Neutrophil (primary cell): ENCODE measurements around the gene KRT85.

Experiments
- H3K27ac ChIP-seq: fragments of 200-600 bp; sonication (generic); 2 replicates; pipeline ENCODE4 v1.5.1; 2016; ENCODE audit warnings: mild to moderate bottlenecking, moderate library complexity
- H3K27me3 ChIP-seq: fragments of 200-600 bp; sonication (generic); 2 replicates; pipeline ENCODE4 v1.6.0; 2016; ENCODE audit warnings: mild to moderate bottlenecking
- H3K36me3 ChIP-seq: fragments of 200-600 bp; sonication (generic); 2 replicates; pipeline ENCODE4 v1.5.1; 2017
- H3K4me1 ChIP-seq, 2 experiments: fragments of 200-600 bp in 1 of 2; sonication (generic) in 1 of 2; 1 replicate in 1 of 2; 2 replicates in 1 of 2; pipeline versions ENCODE4 v1.5.1 to v1.6.1; 2013 to 2016; ENCODE audit warnings: low read depth in 1 of 2, low read length in 1 of 2, mild to moderate bottlenecking in 1 of 2, moderate library complexity in 1 of 2; ENCODE audit not compliant: control insufficient read depth in 1 of 2, insufficient read depth in 1 of 2
- H3K4me3 ChIP-seq, 2 experiments: fragments of 200-600 bp in 1 of 2; sonication (generic) in 1 of 2; 1 replicate in 1 of 2; 2 replicates in 1 of 2; pipeline ENCODE4 v1.5.1; 2013 to 2016; ENCODE audit warnings: low read depth in 1 of 2, low read length in 1 of 2, mild to moderate bottlenecking in 1 of 2, moderate library complexity in 1 of 2
- H3K9me3 ChIP-seq: fragments of 200-600 bp; sonication (generic); 2 replicates; pipeline ENCODE4 v1.5.1; 2016
- TF ChIP-seq, protein P1 (sequence below): fragments of 200-600 bp; sonication (generic); IDR thresholded peaks from 2 replicates; pipeline ENCODE4 v1.5.1; 2016; ENCODE audit warnings: antibody characterized with exemption

KRT85 gene

DNA sequence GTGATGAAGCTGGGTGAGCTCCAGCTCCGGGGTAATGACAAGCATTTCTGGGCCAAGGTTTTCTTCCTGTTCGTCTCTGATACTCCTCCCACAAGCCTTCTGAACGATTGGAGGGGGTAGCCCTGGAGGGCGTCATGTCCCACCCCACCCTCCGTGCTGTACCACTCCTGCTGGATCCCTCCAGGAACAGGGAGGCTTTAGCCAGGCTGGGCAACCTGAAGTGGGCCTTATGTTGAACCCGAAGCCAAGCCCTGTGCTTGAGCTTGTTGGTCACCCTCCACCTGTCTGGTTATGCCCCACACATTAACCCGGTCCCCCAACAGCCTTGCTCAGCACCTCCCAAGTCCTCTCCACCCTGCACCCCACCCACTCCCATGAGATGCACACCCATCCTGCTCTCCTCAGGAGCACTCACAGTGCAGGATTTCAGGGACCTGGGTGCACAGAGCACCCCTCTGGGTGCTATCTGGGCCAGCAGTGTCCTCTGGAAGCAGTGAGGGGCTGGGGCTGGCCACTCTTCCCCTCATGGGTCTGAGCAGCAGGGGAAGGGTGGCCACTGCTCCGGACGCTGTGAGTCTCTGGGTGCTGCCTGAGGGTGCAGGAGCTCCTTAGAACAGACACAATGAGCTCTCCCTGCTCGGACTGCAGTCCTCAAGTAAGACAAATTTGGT, 39.3 kb downstream of the KRT85 start:
- H3K27ac ChIP-seq, result no peak overlapping the region
- H3K9me3 ChIP-seq, result no peaks in the 10 kb centered on the region
- TF ChIP-seq, protein P1, sequence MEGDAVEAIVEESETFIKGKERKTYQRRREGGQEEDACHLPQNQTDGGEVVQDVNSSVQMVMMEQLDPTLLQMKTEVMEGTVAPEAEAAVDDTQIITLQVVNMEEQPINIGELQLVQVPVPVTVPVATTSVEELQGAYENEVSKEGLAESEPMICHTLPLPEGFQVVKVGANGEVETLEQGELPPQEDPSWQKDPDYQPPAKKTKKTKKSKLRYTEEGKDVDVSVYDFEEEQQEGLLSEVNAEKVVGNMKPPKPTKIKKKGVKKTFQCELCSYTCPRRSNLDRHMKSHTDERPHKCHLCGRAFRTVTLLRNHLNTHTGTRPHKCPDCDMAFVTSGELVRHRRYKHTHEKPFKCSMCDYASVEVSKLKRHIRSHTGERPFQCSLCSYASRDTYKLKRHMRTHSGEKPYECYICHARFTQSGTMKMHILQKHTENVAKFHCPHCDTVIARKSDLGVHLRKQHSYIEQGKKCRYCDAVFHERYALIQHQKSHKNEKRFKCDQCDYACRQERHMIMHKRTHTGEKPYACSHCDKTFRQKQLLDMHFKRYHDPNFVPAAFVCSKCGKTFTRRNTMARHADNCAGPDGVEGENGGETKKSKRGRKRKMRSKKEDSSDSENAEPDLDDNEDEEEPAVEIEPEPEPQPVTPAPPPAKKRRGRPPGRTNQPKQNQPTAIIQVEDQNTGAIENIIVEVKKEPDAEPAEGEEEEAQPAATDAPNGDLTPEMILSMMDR, result no peak
- H3K27me3 ChIP-seq, result peaks cover 68% of the 10 kb centered on the region
- H3K4me1 ChIP-seq, result no peaks in the 10 kb centered on the region
- H3K36me3 ChIP-seq, result no peaks in the 10 kb centered on the region
- H3K4me3 ChIP-seq, result no peak overlapping the region

DNA sequence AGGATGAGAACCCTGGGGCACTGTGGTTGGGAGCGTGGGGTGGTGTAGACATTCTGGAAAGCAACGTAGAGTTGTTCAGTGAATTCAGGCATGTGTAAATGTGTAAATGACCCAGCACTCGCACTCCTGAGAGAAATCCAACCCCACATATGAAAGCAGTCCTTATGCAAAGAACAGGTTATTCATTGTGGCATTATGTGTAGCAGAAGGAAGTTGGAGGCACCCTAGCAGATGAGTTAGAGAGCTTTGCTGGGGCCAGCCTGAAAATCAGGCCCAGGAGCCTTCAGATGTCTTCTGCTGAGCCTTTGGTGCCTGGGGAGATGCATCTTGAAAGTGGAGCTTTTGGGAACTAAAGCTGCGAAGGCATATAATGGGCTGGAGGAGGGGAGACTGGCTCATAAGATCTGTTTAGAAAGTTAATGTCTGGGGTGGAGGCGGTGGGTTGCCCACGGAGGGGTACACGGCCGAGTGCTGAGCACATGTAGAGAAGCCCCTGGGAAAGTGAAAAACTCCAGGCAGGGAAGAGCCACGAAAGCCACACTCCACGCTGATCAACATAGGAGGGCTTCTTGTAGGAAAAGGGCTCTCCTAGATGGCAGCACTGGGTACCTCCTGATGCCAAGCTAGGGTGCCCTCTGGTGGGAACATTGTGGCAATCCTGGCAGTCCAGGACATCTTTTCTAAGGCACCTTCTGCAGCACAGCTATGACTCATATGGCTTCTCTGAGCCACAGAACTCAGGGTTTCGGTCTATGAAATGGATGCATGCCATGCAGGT, 40.0 kb downstream of the KRT85 start:
- no peaks in the 10 kb centered on the region for H3K36me3 ChIP-seq
- no peak overlapping the region for H3K4me3 ChIP-seq
- no peaks in the 10 kb centered on the region for H3K4me1 ChIP-seq
- peaks cover 73% of the 10 kb centered on the region for H3K27me3 ChIP-seq
- H3K27ac ChIP-seq, result no peak overlapping the region
- H3K9me3 ChIP-seq, result no peaks in the 10 kb centered on the region
- TF ChIP-seq, protein P1, result no peak

DNA sequence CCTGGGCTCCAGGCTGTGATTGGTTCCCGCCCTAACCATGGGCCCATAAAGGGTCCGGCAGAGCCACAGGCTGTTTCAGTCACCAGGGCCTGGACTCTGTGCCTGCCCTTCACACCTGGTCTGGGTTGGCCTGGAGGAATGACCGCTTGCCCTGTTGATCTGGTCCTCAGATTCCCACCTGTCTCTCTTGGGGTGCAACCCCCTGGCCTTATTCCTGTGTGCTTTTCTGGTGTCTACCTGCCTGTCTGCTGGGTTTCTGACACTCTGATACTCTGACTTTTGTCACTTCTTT, 43.2 kb downstream of the KRT85 start:
- Histone ChIP-seq H3K27me3 (peaks cover 78% of the 10 kb centered on the region), H3K4me1 (no peaks in the 10 kb centered on the region), H3K4me3 (no peak overlapping the region), H3K9me3 (no peaks in the 10 kb centered on the region), H3K27ac (no peak overlapping the region), H3K36me3 (no peaks in the 10 kb centered on the region)
- TF ChIP-seq, protein P1, result no peak

DNA sequence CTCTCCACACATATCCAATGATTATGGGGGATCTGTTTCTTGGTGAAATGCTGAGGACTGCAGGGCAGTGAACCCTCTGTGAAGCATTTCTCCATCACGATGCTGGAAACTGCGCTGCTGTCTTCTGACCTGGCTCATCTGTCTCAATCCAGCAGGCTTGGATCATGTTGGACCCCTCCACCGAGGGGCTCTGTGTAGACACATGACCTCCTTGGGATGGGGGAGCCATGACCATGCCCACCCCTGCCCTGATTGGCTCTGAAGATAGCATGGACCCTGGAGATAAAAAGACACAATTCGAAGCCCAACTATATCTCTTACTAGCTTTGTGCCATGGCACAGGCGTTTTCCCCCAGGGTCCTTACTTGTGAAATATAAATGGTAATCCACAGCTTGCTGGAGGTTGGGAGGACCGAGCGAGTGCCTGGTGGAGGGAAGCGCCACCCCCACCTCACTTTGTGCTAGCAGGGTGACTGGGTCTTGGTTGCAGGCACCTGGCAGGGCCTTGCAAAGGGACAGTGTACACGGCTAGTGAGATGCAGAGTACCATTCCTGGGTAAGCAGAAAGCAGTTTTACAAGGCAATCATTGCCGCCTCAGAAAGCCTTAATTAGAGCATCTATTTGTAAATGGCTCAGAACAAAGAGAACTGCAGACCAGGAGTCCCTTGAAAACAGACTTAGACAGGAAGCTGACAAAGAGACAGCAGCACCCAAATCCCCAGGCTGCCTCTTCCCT, 43.7 kb downstream of the KRT85 start:
- Histone ChIP-seq H3K4me3 (no peak overlapping the region), H3K27me3 (peaks cover 83% of the 10 kb centered on the region), H3K4me1 (no peaks in the 10 kb centered on the region), H3K9me3 (no peaks in the 10 kb centered on the region), H3K36me3 (no peaks in the 10 kb centered on the region), H3K27ac (no peak overlapping the region)
- TF ChIP-seq, protein P1, result no peak

DNA sequence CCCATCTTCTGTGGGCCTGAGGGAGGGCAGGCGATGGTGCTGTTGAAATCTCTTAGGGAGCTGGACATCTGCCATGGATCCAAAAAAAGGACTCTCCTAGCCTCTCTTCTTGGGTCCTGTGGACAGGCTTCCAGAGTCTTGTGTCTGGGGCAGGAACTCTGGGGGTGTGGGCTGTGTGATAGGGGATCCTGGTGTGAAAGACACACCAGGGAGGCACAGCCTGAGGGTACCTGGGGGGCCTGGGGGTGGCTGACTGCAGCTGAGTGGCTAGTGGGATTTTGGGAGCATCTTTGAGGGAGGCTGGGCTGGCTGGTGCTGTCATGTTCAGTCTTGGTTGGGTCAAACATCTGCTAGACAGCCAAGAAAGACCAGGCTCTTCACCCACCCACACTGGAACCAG, 44.3 kb downstream of the KRT85 start:
- Histone ChIP-seq H3K27me3 (peaks cover 86% of the 10 kb centered on the region), H3K9me3 (no peaks in the 10 kb centered on the region), H3K4me3 (no peak overlapping the region), H3K27ac (no peak overlapping the region), H3K4me1 (no peaks in the 10 kb centered on the region), H3K36me3 (no peaks in the 10 kb centered on the region)
- TF ChIP-seq, protein P1, result no peak
